ENCODE data around the gene MAN2B2.

DNA sequence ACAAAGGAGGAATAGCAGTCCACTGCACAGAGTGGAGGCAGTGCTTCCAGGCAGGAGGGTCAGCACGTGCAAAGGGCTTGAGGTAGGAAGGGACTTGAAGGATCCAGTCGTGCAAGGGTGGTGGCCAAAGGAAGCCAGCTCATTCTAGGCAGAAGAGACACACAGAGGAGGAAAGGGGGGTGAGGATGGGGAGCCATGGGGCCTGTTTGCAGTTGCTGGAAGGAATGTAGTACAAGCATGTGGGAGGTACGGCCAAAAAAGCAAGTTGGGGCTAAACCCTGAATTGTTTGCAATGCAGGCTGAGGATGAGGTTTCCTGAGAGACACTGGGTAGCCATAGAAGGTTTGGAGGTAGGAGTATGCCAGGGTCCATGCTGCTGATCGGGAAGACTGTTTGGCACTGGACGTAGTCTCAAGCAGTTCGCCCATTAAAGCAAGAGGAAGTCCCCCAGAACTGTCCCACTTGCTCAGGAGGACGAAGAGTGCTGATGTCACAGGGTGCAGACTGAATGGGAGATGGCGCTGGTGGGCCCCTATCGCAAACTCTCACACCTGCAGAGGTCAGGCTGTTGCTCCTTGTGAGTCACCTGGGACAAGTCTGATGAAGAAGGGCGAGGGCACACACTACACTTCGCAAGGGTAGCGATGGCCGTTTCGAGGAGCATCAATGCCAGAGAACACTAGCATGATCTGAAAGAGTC lies 9.1 kb upstream of the MAN2B2 start:
- TF ChIP-seq, protein P1, sequence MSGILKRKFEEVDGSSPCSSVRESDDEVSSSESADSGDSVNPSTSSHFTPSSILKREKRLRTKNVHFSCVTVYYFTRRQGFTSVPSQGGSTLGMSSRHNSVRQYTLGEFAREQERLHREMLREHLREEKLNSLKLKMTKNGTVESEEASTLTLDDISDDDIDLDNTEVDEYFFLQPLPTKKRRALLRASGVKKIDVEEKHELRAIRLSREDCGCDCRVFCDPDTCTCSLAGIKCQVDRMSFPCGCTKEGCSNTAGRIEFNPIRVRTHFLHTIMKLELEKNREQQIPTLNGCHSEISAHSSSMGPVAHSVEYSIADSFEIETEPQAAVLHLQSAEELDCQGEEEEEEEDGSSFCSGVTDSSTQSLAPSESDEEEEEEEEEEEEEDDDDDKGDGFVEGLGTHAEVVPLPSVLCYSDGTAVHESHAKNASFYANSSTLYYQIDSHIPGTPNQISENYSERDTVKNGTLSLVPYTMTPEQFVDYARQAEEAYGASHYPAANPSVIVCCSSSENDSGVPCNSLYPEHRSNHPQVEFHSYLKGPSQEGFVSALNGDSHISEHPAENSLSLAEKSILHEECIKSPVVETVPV (CRISPR knock-in tag; IDR thresholded peaks at IDR 0.05) = no peak
- TF ChIP-seq CSDC2 (CRISPR knock-in tag; IDR thresholded peaks at IDR 0.05) = no peak
- TF ChIP-seq ZFP3 (CRISPR knock-in tag; IDR thresholded peaks at IDR 0.05) = no peak
- TF ChIP-seq ZNF70 (CRISPR knock-in tag; IDR thresholded peaks at IDR 0.05) = no peak
- no peak for TF ChIP-seq ZC3H10 (CRISPR knock-in tag; IDR thresholded peaks at IDR 0.05)
- TF ChIP-seq ISL1 (CRISPR knock-in tag; IDR thresholded peaks at IDR 0.05) = no peak
- TF ChIP-seq ARNTL (CRISPR knock-in tag; IDR thresholded peaks at IDR 0.05; ENCODE audit: borderline replicate concordance, low read depth) = no peak
- TF ChIP-seq, protein P2, sequence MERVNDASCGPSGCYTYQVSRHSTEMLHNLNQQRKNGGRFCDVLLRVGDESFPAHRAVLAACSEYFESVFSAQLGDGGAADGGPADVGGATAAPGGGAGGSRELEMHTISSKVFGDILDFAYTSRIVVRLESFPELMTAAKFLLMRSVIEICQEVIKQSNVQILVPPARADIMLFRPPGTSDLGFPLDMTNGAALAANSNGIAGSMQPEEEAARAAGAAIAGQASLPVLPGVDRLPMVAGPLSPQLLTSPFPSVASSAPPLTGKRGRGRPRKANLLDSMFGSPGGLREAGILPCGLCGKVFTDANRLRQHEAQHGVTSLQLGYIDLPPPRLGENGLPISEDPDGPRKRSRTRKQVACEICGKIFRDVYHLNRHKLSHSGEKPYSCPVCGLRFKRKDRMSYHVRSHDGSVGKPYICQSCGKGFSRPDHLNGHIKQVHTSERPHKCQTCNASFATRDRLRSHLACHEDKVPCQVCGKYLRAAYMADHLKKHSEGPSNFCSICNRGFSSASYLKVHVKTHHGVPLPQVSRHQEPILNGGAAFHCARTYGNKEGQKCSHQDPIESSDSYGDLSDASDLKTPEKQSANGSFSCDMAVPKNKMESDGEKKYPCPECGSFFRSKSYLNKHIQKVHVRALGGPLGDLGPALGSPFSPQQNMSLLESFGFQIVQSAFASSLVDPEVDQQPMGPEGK (CRISPR knock-in tag; IDR thresholded peaks at IDR 0.05; ENCODE audit: borderline replicate concordance) = no peak
- TF ChIP-seq OSR1 (CRISPR knock-in tag; IDR thresholded peaks at IDR 0.05) = no peak
- no peak for TF ChIP-seq ZFP30 (CRISPR knock-in tag; IDR thresholded peaks at IDR 0.05)
- TF ChIP-seq BACH2 (CRISPR knock-in tag; IDR thresholded peaks at IDR 0.05; ENCODE audit: borderline replicate concordance) = no peak
- TF ChIP-seq, protein P3, sequence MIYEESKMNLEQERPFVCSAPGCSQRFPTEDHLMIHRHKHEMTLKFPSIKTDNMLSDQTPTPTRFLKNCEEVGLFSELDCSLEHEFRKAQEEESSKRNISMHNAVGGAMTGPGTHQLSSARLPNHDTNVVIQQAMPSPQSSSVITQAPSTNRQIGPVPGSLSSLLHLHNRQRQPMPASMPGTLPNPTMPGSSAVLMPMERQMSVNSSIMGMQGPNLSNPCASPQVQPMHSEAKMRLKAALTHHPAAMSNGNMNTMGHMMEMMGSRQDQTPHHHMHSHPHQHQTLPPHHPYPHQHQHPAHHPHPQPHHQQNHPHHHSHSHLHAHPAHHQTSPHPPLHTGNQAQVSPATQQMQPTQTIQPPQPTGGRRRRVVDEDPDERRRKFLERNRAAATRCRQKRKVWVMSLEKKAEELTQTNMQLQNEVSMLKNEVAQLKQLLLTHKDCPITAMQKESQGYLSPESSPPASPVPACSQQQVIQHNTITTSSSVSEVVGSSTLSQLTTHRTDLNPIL (CRISPR knock-in tag; IDR thresholded peaks at IDR 0.05; ENCODE audit: low read depth) = no peak

Measured in SK-N-SH treated with all-trans-retinoic acid at 6 μM for 48 hours (cell line).